ENCODE measurements around the gene C19orf73.
A peak's percentile ranks its signal among the peaks of the same experiment; 100 is the strongest.

C19orf73 gene

DNA sequence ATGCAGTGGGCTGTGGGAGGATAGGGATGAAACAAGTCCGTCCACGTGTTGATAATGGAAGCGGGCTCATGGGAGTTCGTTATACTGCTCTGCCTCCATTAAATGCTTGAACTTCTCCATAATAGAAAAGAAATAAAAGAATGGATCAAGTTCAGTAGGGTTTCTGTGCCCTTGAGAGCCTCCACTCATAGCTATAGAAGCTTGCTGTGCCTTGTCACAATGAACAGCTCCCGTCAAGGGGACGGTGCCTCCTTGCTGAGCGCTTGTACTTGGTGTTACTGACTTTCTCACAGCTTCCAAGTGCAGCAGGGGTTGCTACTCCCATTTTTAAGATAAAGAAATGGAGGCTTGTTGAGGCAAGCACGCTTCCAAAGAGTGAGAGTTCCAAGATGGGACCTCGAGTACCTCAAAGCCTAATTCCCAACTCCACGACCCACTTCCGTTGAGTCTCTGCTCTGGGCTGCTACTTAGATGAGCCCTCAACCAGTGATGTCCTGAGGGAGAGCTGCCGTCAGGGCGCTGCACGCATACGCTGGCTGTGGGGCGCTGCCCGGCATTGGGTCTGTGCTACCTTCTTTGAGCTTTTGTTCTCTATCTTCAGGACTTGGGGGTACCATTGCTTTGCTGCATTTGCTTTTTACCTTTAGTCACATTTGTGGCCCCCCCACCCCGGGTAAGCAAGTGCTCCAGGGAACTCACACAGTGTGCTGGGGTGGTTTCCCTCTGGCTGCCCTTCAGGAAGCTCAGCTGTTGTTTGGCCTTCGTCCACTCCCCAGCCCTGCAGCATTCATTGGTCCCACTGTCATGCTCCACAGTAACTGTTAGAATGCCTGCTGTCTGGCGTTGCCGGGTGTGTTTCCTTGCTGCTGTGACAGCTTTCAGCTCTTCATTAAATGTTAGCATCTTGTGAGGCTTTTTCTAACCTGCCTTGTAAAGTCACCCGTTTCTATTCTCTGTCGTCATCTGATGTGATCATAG lies 24.1 kb downstream of the C19orf73 start:
- no peak for DNase-seq (ENCODE audit: low spot score)
- Histone ChIP-seq H3K4me3 (no peak overlapping the region), H3K27ac (no peak overlapping the region)
- TF ChIP-seq, protein P1, sequence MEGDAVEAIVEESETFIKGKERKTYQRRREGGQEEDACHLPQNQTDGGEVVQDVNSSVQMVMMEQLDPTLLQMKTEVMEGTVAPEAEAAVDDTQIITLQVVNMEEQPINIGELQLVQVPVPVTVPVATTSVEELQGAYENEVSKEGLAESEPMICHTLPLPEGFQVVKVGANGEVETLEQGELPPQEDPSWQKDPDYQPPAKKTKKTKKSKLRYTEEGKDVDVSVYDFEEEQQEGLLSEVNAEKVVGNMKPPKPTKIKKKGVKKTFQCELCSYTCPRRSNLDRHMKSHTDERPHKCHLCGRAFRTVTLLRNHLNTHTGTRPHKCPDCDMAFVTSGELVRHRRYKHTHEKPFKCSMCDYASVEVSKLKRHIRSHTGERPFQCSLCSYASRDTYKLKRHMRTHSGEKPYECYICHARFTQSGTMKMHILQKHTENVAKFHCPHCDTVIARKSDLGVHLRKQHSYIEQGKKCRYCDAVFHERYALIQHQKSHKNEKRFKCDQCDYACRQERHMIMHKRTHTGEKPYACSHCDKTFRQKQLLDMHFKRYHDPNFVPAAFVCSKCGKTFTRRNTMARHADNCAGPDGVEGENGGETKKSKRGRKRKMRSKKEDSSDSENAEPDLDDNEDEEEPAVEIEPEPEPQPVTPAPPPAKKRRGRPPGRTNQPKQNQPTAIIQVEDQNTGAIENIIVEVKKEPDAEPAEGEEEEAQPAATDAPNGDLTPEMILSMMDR (IDR thresholded peaks at IDR 0.05) = no peak

DNA sequence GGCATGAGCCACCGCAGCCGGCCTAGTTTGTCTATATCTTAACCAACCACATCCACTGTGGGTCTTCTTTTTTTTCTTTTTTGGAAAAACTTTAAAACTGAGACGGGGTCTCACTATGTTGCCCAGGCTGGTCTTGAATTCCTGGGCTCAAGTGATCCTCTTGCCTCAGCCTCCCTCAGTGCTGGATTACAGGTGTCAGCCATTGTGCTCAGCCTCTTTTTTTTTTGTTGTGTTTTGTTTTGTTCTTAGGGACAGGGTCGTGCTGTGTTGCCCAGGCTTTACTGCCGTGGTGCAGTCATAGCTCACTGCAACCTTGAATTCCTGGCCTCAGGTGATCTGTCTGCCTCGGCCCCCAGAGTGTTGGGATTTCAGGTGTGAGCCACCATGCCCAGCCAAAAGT lies 26.3 kb downstream of the C19orf73 start:
- no peak for DNase-seq (ENCODE audit: low spot score)
- TF ChIP-seq, protein P1 (IDR thresholded peaks at IDR 0.05) = no peak
- Histone ChIP-seq H3K27ac (no peak overlapping the region), H3K4me3 (no peak overlapping the region)

DNA sequence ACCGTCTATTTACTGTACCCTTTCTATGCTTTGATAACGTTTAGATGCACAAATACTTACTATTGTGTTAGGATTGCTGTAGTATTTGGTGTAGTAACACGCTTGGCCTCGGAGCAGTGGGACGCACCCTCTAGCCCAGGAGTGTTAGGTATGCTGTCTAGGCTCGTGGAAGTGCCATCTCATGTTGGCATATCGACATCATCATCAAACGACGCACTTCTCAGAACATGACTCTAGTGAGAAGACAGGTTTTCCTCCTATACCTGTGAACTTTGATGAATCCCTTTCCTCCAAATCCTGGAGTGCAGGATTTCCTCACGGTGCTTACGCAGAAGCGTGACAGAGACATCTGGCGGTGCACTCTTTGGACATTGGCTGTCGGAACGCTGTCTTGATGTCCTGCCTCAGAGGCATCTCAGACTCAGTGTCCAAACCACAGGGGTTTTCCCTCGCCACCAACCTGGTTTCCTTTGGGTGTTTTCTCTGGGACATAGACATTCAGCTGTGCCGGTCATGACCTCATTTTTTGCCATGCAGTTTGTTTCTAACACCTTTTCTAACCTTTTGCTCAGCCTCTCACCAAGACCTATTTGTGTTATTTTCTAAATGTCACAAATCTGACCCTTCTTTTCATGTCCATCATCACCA lies 27.4 kb downstream of the C19orf73 start:
- Histone ChIP-seq H3K4me3 (no peak overlapping the region), H3K27ac (no peak overlapping the region)
- TF ChIP-seq, protein P1 (IDR thresholded peaks at IDR 0.05) = no peak
- DNase-seq (ENCODE audit: low spot score) = no peak

DNA sequence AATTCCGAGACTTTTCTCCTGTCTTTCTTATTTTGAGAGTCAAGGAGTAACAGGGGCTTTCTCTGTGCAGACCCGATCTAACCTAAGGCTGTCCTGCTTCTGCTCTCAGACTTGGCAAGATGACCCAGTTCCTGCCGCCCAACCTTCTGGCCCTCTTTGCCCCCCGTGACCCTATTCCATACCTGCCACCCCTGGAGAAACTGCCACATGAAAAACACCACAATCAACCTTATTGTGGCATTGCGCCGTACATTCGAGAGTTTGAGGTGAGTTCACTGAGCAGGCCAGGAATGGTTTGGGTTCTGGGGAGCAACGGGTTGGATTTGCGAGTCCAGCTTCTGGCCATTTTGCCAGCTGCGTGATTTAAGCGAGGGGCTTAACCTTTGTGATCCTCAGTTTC lies 32.6 kb downstream of the C19orf73 start:
- TF ChIP-seq, protein P1 (IDR thresholded peaks at IDR 0.05) = no peak
- Histone ChIP-seq H3K27ac (peak overlapping the region in 1 of 2 donors; percentile 70), H3K4me3 (peak overlapping the region; percentile 92)
- DNase-seq (ENCODE audit: low spot score) = no peak

DNA sequence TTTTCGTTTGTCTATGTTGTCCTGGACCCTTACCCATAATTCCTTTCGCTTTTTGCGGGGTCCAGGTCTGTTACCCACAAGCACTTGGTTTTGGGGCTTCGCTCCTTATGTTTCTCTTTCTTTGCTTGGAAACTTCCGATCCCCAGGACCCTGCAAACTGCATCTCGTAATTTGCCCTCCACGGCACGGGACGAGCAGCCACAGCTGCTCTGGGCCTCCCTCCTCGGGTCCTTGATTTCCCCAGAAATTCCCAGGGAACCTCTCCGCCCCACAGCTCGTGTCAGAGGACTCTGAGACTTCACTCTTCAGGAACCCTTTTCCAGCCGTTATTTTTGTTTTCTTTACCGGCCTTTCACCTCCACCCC lies 33.1 kb downstream of the C19orf73 start:
- DNase-seq (ENCODE audit: low spot score) = no peak
- peak overlapping the region; percentile 70 to 94 for H3K27ac ChIP-seq
- TF ChIP-seq, protein P1 (IDR thresholded peaks at IDR 0.05) = no peak
- H3K4me3 ChIP-seq = peak overlapping the region; percentile 92

DNA sequence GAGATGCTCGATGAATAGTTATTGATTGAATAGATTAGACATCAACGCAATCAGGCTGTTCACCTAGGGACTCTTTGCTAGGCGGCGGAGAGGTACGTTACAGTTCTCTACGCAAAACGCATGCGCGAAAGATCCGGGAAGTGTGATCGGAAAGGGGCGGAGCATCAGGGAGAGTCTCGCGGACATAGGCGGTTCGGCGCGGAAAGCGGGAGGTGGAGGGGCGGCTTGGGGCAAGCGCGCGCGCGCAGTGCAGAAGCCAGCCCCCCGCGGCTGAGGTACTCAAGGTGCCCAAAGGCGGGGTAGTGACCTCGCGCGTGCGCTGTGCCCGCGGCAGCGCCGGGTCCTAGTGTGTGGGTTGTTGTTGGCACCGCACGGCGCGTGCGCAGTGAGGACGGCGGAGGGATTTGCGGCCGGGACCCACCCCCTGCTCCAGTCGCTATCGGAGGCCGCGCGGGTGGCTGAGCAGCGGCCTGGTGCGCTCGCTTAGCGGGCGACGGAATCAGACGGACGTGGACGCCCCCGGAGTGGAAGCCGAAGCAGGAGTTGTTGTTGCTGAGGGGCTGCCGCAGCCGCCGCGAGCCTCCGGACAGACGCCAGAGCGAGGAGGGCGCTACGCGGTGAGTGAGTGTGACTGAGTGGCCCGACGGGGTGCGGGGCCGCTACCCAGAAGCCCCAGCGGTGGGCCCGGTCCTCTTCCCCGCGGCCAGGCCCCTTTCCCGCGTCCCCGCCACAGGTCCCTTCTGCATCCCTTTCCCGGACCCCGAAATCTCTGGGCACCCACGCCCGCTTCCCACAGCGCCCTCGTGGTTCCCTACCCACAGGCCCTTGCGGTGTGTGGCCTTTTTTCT lies 33.7 kb downstream of the C19orf73 start, which contains the start of gene SNRNP70:
TSS of gene SNRNP70 (plus strand) at position 432 of the 848 bp plus-strand sequence. CDS start 964 bp downstream, outside the sequence.
- H3K4me3 ChIP-seq = peak within 1 kb of the TSS; percentile 92
- peak within 1 kb of the TSS; percentile 70 to 94 for H3K27ac ChIP-seq
- peak; percentile 98 for DNase-seq (ENCODE audit: low spot score)
- TF ChIP-seq, protein P1 (IDR thresholded peaks at IDR 0.05) = no peak

All from coronary artery (tissue), 2 donors.